ENCODE data around the gene RYR1. TPM values are rescaled to one million over a fixed set of nuclear protein-coding genes. Genes with fewer than 3 reads are reported as not detected.

Gene RYR1
- total RNA-seq, 4 donors from 2014 or later: under 0.01 to 6.2 (median 3.5) TPM; not detected in 1

GRCh38 chr19:38412961-38413360 lies 20.5 kb upstream of the RYR1 start:
- no peak for DNase-seq
- Histone ChIP-seq H3K4me3 (no peak overlapping the region), H3K36me3 (no peaks in the 10 kb centered on the region), H3K27me3 (no peaks in the 10 kb centered on the region), H3K27ac (no peak overlapping the region), H3K4me1 (no peaks in the 10 kb centered on the region), H3K9me3 (no peaks in the 10 kb centered on the region)
- intact Hi-C loops (cut with DNase I; ENCODE audit: low total_unique reads): no loop called here
- no peak for TF ChIP-seq POLR2A (IDR thresholded peaks at IDR 0.05)
- TF ChIP-seq CTCF (IDR thresholded peaks at IDR 0.05): no peak

GRCh38 chr19:38413416-38413815 lies 20.1 kb upstream of the RYR1 start:
- no peaks in the 10 kb centered on the region for H3K9me3 ChIP-seq
- H3K27me3 ChIP-seq: no peaks in the 10 kb centered on the region
- H3K36me3 ChIP-seq: no peaks in the 10 kb centered on the region
- no peak overlapping the region for H3K4me3 ChIP-seq
- DNase-seq: no peak
- no peak for TF ChIP-seq POLR2A (IDR thresholded peaks at IDR 0.05)
- TF ChIP-seq CTCF (IDR thresholded peaks at IDR 0.05): no peak
- H3K4me1 ChIP-seq: no peaks in the 10 kb centered on the region
- H3K27ac ChIP-seq: no peak overlapping the region
- intact Hi-C loops (cut with DNase I; ENCODE audit: low total_unique reads): no loop called here

- Histone ChIP-seq H3K27ac (no peak overlapping the region), H3K9me3 (no peaks in the 10 kb centered on the region), H3K4me3 (no peak overlapping the region), H3K4me1 (no peaks in the 10 kb centered on the region), H3K27me3 (no peaks in the 10 kb centered on the region), H3K36me3 (no peaks in the 10 kb centered on the region)
- TF ChIP-seq CTCF (IDR thresholded peaks at IDR 0.05): no peak
- TF ChIP-seq POLR2A (IDR thresholded peaks at IDR 0.05): no peak
- intact Hi-C loops (cut with DNase I; ENCODE audit: low total_unique reads): no loop called here
- DNase-seq: no peak
Observed at GRCh38 chr19:38417146-38417543, 16.3 kb upstream of the RYR1 start.

- no peaks in the 10 kb centered on the region for H3K4me1 ChIP-seq
- intact Hi-C loops (cut with DNase I; ENCODE audit: low total_unique reads): no loop called here
- TF ChIP-seq POLR2A (IDR thresholded peaks at IDR 0.05): no peak
- no peak for TF ChIP-seq CTCF (IDR thresholded peaks at IDR 0.05)
- H3K9me3 ChIP-seq: no peaks in the 10 kb centered on the region
- no peak overlapping the region for H3K4me3 ChIP-seq
- peak in 1 of 2 donors; percentile 21 for DNase-seq
- H3K27ac ChIP-seq: no peak overlapping the region
- H3K27me3 ChIP-seq: no peaks in the 10 kb centered on the region
- no peaks in the 10 kb centered on the region for H3K36me3 ChIP-seq
Observed at GRCh38 chr19:38417544-38418506, 15.7 kb upstream of the RYR1 start.

- intact Hi-C loops (cut with DNase I; ENCODE audit: low total_unique reads): no loop called here
- Histone ChIP-seq H3K36me3 (no peaks in the 10 kb centered on the region), H3K27me3 (no peaks in the 10 kb centered on the region), H3K4me1 (no peaks in the 10 kb centered on the region), H3K4me3 (no peak overlapping the region), H3K9me3 (no peaks in the 10 kb centered on the region), H3K27ac (no peak overlapping the region)
- TF ChIP-seq POLR2A (IDR thresholded peaks at IDR 0.05) (no peak), CTCF (IDR thresholded peaks at IDR 0.05) (no peak)
- DNase-seq: no peak
Observed at GRCh38 chr19:38420935-38421334, 12.6 kb upstream of the RYR1 start.
